H1 (cell line): ENCODE results near the gene SNF8.

Source experiments
- CREB1 ChIP-seq: IDR thresholded peaks from 2 replicates; pipeline ENCODE4 v1.6.1; 2012; ENCODE audit warnings: inconsistent platforms
- GTF2F1 ChIP-seq: IDR thresholded peaks from 2 replicates; pipeline ENCODE4 v1.6.1; 2012; ENCODE audit warnings: low read depth, low read length, improper control_type of control experiment, borderline replicate concordance
- NANOG ChIP-seq: IDR thresholded peaks from 2 replicates; pipeline ENCODE4 v1.6.1; 2011; ENCODE audit warnings: low read length, low read depth, mild to moderate bottlenecking, inconsistent platforms; ENCODE audit not compliant: insufficient read depth, poor library complexity, severe bottlenecking
- POLR2A ChIP-seq, 2 experiments: IDR thresholded peaks; 1 replicate in 1 of 2; 2 replicates in 1 of 2; pipeline ENCODE4 v1.6.1; 2011; ENCODE audit warnings: low read depth in 2 of 2, low read length in 2 of 2, mild to moderate bottlenecking in 2 of 2; ENCODE audit errors: control extremely low read depth in 1 of 2
- RNF2 ChIP-seq: fragments of 200-900, 300-1000 bp; sonication (generic); IDR thresholded peaks from 2 replicates; pipeline ENCODE4 v1.7.1; 2016; ENCODE audit warnings: borderline replicate concordance, low read depth, mild to moderate bottlenecking, antibody characterized with exemption, low read length; ENCODE audit not compliant: poor library complexity, severe bottlenecking; ENCODE audit errors: missing control alignments
- TEAD4 ChIP-seq: IDR thresholded peaks from 2 replicates; pipeline ENCODE4 v1.6.1; 2012; ENCODE audit warnings: low read depth, low read length, inconsistent platforms, mixed read lengths
- TF ChIP-seq, protein P1 (sequence below), 3 experiments: IDR thresholded peaks; 1 replicate in 2 of 3; 2 replicates in 1 of 3; pipeline versions ENCODE4 v1.5.1 to v1.6.1; 2011; ENCODE audit warnings: low read length in 3 of 3, mild to moderate bottlenecking in 3 of 3, inconsistent platforms in 2 of 3, low read depth in 1 of 3, moderate library complexity in 1 of 3; ENCODE audit not compliant: insufficient read depth in 1 of 3; ENCODE audit errors: control extremely low read depth in 1 of 3

DNA sequence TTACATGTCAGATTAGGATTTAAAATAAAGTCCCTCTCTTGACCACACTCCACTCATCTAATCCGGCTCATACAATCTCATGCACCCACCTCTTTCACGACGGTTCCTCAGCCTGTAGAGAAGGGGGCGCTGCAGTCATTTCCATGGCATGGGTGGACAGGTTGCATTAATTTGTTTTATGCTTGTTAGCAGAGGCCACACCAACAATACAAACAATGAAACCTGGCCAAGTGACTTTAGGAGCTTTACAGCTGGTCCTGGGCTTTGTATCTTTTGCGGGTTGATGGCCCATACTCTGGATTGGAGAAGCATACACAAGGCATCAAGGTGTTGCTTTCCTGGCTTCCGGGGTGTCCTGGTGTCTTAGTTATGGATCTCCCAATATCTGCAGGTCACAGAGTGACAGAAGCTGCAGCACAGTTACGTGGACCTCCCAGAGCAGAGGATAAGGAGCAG is 9.7 kb upstream of the SNF8 start:
- TF ChIP-seq, protein P1, sequence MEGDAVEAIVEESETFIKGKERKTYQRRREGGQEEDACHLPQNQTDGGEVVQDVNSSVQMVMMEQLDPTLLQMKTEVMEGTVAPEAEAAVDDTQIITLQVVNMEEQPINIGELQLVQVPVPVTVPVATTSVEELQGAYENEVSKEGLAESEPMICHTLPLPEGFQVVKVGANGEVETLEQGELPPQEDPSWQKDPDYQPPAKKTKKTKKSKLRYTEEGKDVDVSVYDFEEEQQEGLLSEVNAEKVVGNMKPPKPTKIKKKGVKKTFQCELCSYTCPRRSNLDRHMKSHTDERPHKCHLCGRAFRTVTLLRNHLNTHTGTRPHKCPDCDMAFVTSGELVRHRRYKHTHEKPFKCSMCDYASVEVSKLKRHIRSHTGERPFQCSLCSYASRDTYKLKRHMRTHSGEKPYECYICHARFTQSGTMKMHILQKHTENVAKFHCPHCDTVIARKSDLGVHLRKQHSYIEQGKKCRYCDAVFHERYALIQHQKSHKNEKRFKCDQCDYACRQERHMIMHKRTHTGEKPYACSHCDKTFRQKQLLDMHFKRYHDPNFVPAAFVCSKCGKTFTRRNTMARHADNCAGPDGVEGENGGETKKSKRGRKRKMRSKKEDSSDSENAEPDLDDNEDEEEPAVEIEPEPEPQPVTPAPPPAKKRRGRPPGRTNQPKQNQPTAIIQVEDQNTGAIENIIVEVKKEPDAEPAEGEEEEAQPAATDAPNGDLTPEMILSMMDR (IDR thresholded peaks at IDR 0.05; ENCODE audit: control extremely low read depth in 1 of 3, insufficient read depth in 1 of 3, low read depth in 1 of 3, low read length in 3 of 3): peak; percentile 77 to 81 (median 80)
- TF ChIP-seq TEAD4: no peak
- TF ChIP-seq POLR2A (IDR thresholded peaks at IDR 0.05; ENCODE audit: control extremely low read depth in 1 of 2, low read depth in 2 of 2, low read length in 2 of 2): no peak
- TF ChIP-seq NANOG: no peak
- no peak for TF ChIP-seq RNF2
- TF ChIP-seq CREB1: no peak
- TF ChIP-seq GTF2F1: no peak
